Measurements from ENCODE around the gene ALDH1A3. TPM values are rescaled to one million over a fixed set of nuclear protein-coding genes. Genes with fewer than 3 reads are reported as not detected.

The ALDH1A3 gene
- total and polyA plus RNA-seq, 2 of the 4 experiments (the other 2 are of a cell fraction) = 3.1 to 5.0 TPM

DNA sequence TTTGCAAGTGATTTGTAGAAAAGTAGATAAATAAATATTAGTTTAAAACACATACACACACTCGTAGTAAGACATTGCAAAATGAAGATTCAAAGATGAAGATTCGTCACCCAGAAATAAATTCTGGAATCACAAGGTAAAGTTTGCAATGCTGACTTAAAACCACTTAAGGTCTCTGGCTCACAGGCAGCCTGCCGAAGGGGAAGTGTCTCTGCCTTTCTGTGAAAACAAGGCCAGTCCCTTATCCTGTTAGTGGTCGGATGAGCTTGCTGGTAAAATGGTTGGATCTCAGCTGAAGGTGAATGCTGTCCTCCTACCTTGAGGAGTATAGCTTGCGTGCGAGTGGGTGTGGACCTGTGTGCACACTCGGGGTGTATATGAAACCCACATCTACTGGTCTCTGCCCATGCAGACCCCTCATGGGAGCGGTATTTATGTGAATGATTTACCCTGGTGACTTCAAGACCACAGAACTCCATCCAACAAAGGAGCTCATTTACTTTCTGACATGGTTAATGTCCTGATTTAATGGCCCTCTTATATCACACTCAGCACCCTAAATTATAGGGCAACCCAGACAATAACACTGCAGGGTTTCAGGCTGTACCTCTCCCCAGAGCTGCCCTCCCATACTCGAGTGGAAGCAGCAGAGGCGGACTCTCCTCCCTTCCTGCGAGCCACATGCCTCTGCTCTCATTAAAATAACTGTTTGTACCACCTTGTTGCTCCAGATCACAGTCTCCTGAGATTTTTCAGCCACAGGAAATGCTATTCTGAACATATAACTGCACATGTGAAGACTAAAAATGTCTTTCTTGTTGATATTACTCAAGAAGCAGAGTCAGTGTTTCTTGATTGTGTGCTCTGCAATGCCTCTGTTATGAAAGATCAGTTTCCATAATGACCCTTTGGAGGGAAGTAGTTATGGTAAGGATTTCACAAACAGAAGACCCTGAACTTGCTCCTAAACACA lies 45.9 kb upstream of the ALDH1A3 start:
- BruUV-seq (replicated peaks) = no TSS peak
- no peak overlapping the region for H3K4me3 ChIP-seq (ENCODE audit: insufficient read depth, low read depth, low read length)

More for the DNA sequence above, 45.9 kb upstream of the ALDH1A3 start:
- dilution Hi-C loops (cut with HindIII; ENCODE audit: low sequenced_read_pairs, unreplicated experiment) (no loop called here), intact Hi-C loops (cut with micrococcal nuclease) (no loop called here), in situ Hi-C loops (cut with MboI; ENCODE audit: low sequenced_read_pairs) (no loop called here)
- H2AFZ ChIP-seq (replicated peaks; ENCODE audit: low read length, poor library complexity) = no peak overlapping the region
- H3K9me3 ChIP-seq (ENCODE audit: control insufficient read depth, insufficient read depth, low read length) = no peaks in the 10 kb centered on the region
- no peak overlapping the region for H3K23ac ChIP-seq (ENCODE audit: low read depth, low read length)
- H2AK5ac ChIP-seq (ENCODE audit: low read depth, low read length) = no peak overlapping the region
- H3K9me1 ChIP-seq (ENCODE audit: insufficient read depth, low read length) = no peaks in the 10 kb centered on the region
- H3K4ac ChIP-seq (ENCODE audit: low read depth, low read length) = no peak overlapping the region
- no peaks in the 10 kb centered on the region for H4K20me1 ChIP-seq (ENCODE audit: insufficient read depth, low read length)
- no peak overlapping the region for H2AK9ac ChIP-seq (replicated peaks; ENCODE audit: low read depth, low read length, poor library complexity)
- CTCF ChIA-PET = no interaction called here
- peaks cover 4% of the 10 kb centered on the region; the same call in 1 of the 2 replicates for H3K27me3 ChIP-seq (ENCODE audit: control insufficient read depth, insufficient read depth, low read length)
- H3K18ac ChIP-seq (ENCODE audit: low read depth, low read length) = peak overlapping the region; percentile 53; the same call in 1 of the 2 replicates
- no peak overlapping the region for H3K27ac ChIP-seq (ENCODE audit: insufficient read depth, low read length)
- no peak overlapping the region for H3K14ac ChIP-seq (replicated peaks; ENCODE audit: low read depth, low read length)
- no peak overlapping the region for H3K9ac ChIP-seq (ENCODE audit: low read depth, low read length)
- ATAC-seq (ENCODE audit: low read depth) (no peak), DNase-seq (no peak)
- 0 out of 2 replicates have a peak, but pooled peaks cover 2% of the 10 kb centered on the region for H3K4me1 ChIP-seq (ENCODE audit: control insufficient read depth, insufficient read depth, low read length)
- H2BK15ac ChIP-seq (ENCODE audit: low read depth, low read length) = no peak overlapping the region
- no peak overlapping the region for H4K91ac ChIP-seq (ENCODE audit: insufficient read depth, low read depth, low read length)
- POLR2A ChIA-PET (ENCODE audit: unreplicated experiment) = no interaction called here
- H2BK5ac ChIP-seq (ENCODE audit: low read depth, low read length, poor library complexity, severe bottlenecking) = no peak overlapping the region
- no peak overlapping the region for H4K8ac ChIP-seq (ENCODE audit: low read depth in 2 of 2, low read length in 2 of 2)
- peak overlapping the region; percentile 63; the same call in 1 of the 2 replicates for H4K5ac ChIP-seq (ENCODE audit: low read depth, low read length)
- no peak overlapping the region for H2BK120ac ChIP-seq (ENCODE audit: low read depth, low read length)
- H3K56ac ChIP-seq (ENCODE audit: extremely low read depth, insufficient read depth, low read length) = no peak overlapping the region
- no peak overlapping the region for H2BK20ac ChIP-seq (ENCODE audit: low read depth, low read length)
- TF ChIP-seq CHD1 (IDR thresholded peaks at IDR 0.05; ENCODE audit: low read depth, low read length) (no peak), MAZ (IDR thresholded peaks at IDR 0.05; ENCODE audit: borderline replicate concordance, low read depth, low read length) (no peak), FOS (IDR thresholded peaks at IDR 0.05; ENCODE audit: low read depth, low read length) (no peak), MAFK (IDR thresholded peaks at IDR 0.05; ENCODE audit: low read depth, low read length) (no peak), RCOR1 (IDR thresholded peaks at IDR 0.05; ENCODE audit: insufficient replicate concordance, low read length) (no peak), BHLHE40 (IDR thresholded peaks at IDR 0.05; ENCODE audit: low read depth, low read length) (no peak), CEBPB (IDR thresholded peaks at IDR 0.05; ENCODE audit: low read depth, low read length) (no peak), NFE2L2 (IDR thresholded peaks at IDR 0.05; ENCODE audit: low read depth, low read length) (no peak), SMC3 (IDR thresholded peaks at IDR 0.05; ENCODE audit: low read depth, low read length) (no peak), RFX5 (IDR thresholded peaks at IDR 0.05; ENCODE audit: low read depth, low read length) (no peak)
- TF ChIP-seq, protein P1, sequence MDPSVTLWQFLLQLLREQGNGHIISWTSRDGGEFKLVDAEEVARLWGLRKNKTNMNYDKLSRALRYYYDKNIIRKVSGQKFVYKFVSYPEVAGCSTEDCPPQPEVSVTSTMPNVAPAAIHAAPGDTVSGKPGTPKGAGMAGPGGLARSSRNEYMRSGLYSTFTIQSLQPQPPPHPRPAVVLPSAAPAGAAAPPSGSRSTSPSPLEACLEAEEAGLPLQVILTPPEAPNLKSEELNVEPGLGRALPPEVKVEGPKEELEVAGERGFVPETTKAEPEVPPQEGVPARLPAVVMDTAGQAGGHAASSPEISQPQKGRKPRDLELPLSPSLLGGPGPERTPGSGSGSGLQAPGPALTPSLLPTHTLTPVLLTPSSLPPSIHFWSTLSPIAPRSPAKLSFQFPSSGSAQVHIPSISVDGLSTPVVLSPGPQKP (IDR thresholded peaks at IDR 0.05; ENCODE audit: borderline replicate concordance, low read depth, low read length) = no peak
- H3K36me3 ChIP-seq (ENCODE audit: control insufficient read depth, insufficient read depth, low read length) = no peaks in the 10 kb centered on the region
- no peaks in the 10 kb centered on the region for H3K79me1 ChIP-seq (ENCODE audit: low read depth in 1 of 2, low read length in 2 of 2)
- H3K4me2 ChIP-seq (ENCODE audit: low read depth, low read length) = no peak overlapping the region
- WGBS, 2 experiments (ENCODE audit: extremely low coverage in 2 of 2, insufficient read length in 1 of 2) = 90% methylated on average over 2 of the region's 11 CpGs; no CpG with 5 or more reads in 1 of the 2 experiments

All from IMR-90 (cell line).